Colonic mucosa (tissue), 4 donors: ENCODE measurements around the gene PDE8B. TPM values are rescaled to one million over a fixed set of nuclear protein-coding genes. Genes with fewer than 3 reads are reported as not detected.

Source experiments
- DNase-seq: peaks from one replicate; pipeline ENCODE4 v3.0.0-alpha.2; 2020
- H3K27ac ChIP-seq: fragments of 200-600 bp; one replicate; pipeline ENCODE4 v1.8.0; 2021
- H3K27me3 ChIP-seq: fragments of 200-600 bp; one replicate; pipeline ENCODE4 v1.8.0; 2021
- H3K36me3 ChIP-seq: fragments of 200-600 bp; one replicate; pipeline ENCODE4 v1.8.0; 2021
- H3K4me1 ChIP-seq: fragments of 200-600 bp; one replicate; pipeline ENCODE4 v1.8.0; 2021; ENCODE audit warnings: mild to moderate bottlenecking
- H3K4me3 ChIP-seq: fragments of 200-600 bp; one replicate; pipeline ENCODE4 v1.8.0; 2021
- H3K9ac ChIP-seq, 2 donors: one replicate each; pipeline ENCODE4 v1.7.0; 2013; ENCODE audit warnings: control low read depth in 2 of 2, low read depth in 2 of 2, low read length in 2 of 2
- H3K9me3 ChIP-seq: fragments of 200-600 bp; one replicate; pipeline ENCODE4 v1.8.0; 2021
- CTCF ChIP-seq: fragments of 200-600 bp; IDR thresholded peaks from one replicate; pipeline ENCODE4 v1.8.0; 2022; ENCODE audit warnings: antibody characterized with exemption, mild to moderate bottlenecking
- intact Hi-C: fragments of 100-400 bp; cut with DNase I; formaldehyde crosslinking; loops from one replicate; pipeline ENCODE4 v1.14.1; 2022
- total RNA-seq, 2 donors: library from RNA; stranded (reverse); fragmentation: NEBNext Ultra II Directional in 1 of 2; extraction: Animal tissue kit (Norgen Biotek cat#: 25700) in 1 of 2; gene quantifications; one replicate each; pipeline ENCODE4 v1.2.1, GENCODE V29; 2021
- donor health status: healthy.
- donor health status: DM: no; HTN: no; CAD: no.
- donor health status: DM: no; HTN: no; CAD: no.

PDE8B gene
- total RNA-seq, 2 donors from 2014 or later, result 0.86 to 1.8 TPM

GRCh38 chr5:77224672-77225355 lies 14.3 kb downstream of the PDE8B start:
- intact Hi-C loops, result no loop called here
- H3K4me1 ChIP-seq, result no peaks in the 10 kb centered on the region

GRCh38 chr5:77225531-77225930 lies 15.1 kb downstream of the PDE8B start:
- H3K27ac ChIP-seq, result no peak overlapping the region
- H3K9ac ChIP-seq, result no peak overlapping the region
- intact Hi-C loops, result no loop called here
- TF ChIP-seq CTCF, result no peak
- DNase-seq, result no peak
- no peak overlapping the region for H3K4me3 ChIP-seq
- no peaks in the 10 kb centered on the region for H3K4me1 ChIP-seq
- H3K9me3 ChIP-seq, result no peaks in the 10 kb centered on the region
- no peaks in the 10 kb centered on the region for H3K36me3 ChIP-seq
- no peaks in the 10 kb centered on the region for H3K27me3 ChIP-seq

More at GRCh38 chr5:77224672-77225355, 14.3 kb downstream of the PDE8B start:
- Histone ChIP-seq H3K4me3 (no peak overlapping the region), H3K9me3 (no peaks in the 10 kb centered on the region), H3K36me3 (no peaks in the 10 kb centered on the region), H3K27ac (no peak overlapping the region), H3K9ac (no peak overlapping the region), H3K27me3 (no peaks in the 10 kb centered on the region)
- no peak for DNase-seq
- TF ChIP-seq CTCF, result no peak

GRCh38 chr5:77229887-77230286 lies 19.4 kb downstream of the PDE8B start:
- TF ChIP-seq CTCF, result no peak
- no peaks in the 10 kb centered on the region for H3K36me3 ChIP-seq
- H3K4me1 ChIP-seq, result no peaks in the 10 kb centered on the region
- H3K9ac ChIP-seq, result no peak overlapping the region
- intact Hi-C loops, result no loop called here
- no peak for DNase-seq
- H3K27me3 ChIP-seq, result no peaks in the 10 kb centered on the region
- no peak overlapping the region for H3K27ac ChIP-seq
- H3K9me3 ChIP-seq, result no peaks in the 10 kb centered on the region
- no peak overlapping the region for H3K4me3 ChIP-seq

GRCh38 chr5:77230727-77231470 lies 20.4 kb downstream of the PDE8B start:
- Histone ChIP-seq H3K27me3 (no peaks in the 10 kb centered on the region), H3K27ac (no peak overlapping the region), H3K9ac (no peak overlapping the region), H3K4me1 (no peaks in the 10 kb centered on the region), H3K36me3 (no peaks in the 10 kb centered on the region), H3K9me3 (no peaks in the 10 kb centered on the region), H3K4me3 (no peak overlapping the region)
- DNase-seq, result no peak
- no peak for TF ChIP-seq CTCF
- intact Hi-C loops, result no loop called here

- H3K4me3 ChIP-seq, result no peak overlapping the region
- H3K27ac ChIP-seq, result no peak overlapping the region
- TF ChIP-seq CTCF, result no peak
- DNase-seq, result no peak
- H3K9ac ChIP-seq, result no peak overlapping the region
- intact Hi-C loops, result no loop called here
- no peaks in the 10 kb centered on the region for H3K9me3 ChIP-seq
- H3K4me1 ChIP-seq, result no peaks in the 10 kb centered on the region
- H3K27me3 ChIP-seq, result no peaks in the 10 kb centered on the region
- H3K36me3 ChIP-seq, result no peaks in the 10 kb centered on the region
These were observed 21.1 kb downstream of the PDE8B start for GRCh38 chr5:77231471-77232138.
